GM18873 (cell line): ENCODE data around the gene ZNF358.
"Not testable (repeated sequence)": the region's sequence is repeated elsewhere in the genome, so short reads cannot be mapped to it uniquely, and the experiment has no call there.

Experiments used
- ATAC-seq: cut with Tn5 transposase; IDR thresholded peaks from one replicate; pipeline ENCODE4 v1.9.1; 2021; ENCODE audit warnings: mild to moderate bottlenecking, moderate library complexity, moderate number of reproducible peaks; ENCODE audit not compliant: unreplicated experiment, low FRiP score

The ZNF358 gene

DNA sequence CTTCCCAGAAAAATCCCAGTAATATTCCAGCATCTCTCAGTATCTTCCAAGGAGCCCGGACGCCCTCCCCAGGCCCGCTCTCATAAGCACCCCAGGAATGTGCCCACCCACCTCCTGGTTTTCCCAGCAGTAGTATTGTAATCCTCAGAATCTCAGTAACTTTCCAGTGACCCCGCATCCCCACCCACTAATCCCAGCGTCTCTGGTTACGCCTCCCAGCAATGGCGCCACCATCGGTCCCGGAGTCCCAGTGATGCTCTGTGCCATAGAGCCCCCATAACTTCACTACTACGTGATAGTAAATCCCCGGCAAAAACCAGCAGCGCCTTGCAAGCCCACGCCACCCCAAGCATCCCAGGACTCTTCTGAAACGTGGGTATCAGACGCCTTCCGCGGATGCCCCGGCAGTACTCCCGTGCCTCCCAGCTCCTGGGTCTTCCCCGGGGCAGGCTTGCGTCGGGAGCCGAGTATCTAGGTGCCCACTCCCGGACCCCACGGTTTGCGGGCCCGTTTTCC, 18.7 kb downstream of the ZNF358 start:
- no peak for ATAC-seq

GRCh38 chr19:7535047-7535997, 19.4 kb downstream of the ZNF358 start, which contains the start of gene PNPLA6:
Gene PNPLA6 (plus strand): TSS chr19:7535717. CDS start chr19:7535789, 72 bp downstream.
- peak; percentile 65 for ATAC-seq

DNA sequence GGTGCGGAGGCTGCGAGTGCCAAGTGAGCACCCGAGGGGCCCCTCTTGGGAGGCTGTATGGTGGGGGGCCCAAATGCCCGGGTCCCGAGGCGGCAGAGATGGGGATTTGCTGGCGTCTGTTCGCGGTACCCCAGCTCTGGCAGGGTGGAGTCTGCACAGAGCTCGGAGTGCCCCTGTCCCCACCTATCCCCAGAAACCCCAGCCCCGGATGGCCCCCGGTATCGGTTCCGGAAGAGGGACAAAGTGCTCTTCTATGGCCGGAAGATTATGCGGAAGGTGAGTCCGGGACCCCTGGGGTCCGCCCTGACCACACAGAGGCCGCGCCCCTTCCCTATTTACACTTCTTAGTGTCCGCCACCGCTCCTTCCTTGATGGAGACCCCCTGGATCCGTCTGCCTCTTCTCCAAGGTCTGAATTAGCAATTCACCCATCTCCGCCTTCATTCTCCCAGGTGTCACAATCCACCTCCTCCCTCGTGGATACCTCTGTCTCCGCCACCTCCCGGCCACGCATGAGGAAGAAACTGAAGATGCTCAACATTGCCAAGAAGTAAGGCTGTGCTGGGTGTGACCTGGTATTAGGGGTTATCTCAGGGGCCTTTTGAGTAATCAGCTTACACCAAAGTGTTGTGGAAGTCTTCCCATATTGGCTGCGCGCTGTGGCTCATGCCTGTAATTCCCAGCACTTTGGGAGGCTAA, 20.2 kb downstream of the ZNF358 start:
- no peak for ATAC-seq

- not testable (repeated sequence) for ATAC-seq
These were observed 23.1 kb downstream of the ZNF358 start for GRCh38 chr19:7538990-7539389.

- no peak for ATAC-seq
These were observed 24.0 kb downstream of the ZNF358 start for GRCh38 chr19:7539827-7540425.

DNA sequence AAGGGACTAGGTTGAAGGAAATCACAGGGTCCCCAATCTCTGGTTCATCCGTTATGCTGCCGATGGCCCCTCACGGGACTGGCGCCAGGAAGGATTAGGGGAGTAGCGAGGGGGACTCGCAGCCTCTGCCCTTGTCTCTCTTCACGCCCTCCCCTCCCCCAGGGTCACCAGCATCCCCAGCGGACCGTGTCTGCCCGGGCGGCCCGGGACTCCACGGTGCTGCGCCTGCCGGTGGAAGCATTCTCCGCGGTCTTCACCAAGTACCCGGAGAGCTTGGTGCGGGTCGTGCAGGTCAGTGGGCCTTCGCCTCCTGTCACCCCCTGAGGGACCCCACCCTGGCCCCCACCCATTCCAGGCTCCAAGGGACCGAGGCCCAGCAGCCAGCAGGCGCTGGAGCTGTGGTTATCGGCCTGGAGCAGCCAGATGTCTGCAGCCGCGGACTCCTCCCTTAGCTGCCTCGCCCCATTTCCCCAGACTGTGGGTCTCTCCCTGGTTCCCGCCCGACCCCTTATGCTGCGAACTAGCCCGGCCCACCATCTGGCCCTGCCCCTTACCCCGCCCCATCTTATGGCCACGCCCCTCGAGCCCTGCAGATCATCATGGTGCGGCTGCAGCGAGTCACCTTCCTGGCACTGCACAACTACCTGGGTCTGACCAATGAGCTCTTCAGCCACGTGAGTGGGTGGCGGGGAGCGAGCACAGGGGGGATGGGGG, 25.0 kb downstream of the ZNF358 start:
- ATAC-seq: no peak

- no peak for ATAC-seq
These were observed 25.5 kb downstream of the ZNF358 start for GRCh38 chr19:7541475-7541824.

- ATAC-seq: no peak
These were observed 26.0 kb downstream of the ZNF358 start for GRCh38 chr19:7541828-7542443.

GRCh38 chr19:7542556-7543348, 26.8 kb downstream of the ZNF358 start:
- ATAC-seq: no peak

DNA sequence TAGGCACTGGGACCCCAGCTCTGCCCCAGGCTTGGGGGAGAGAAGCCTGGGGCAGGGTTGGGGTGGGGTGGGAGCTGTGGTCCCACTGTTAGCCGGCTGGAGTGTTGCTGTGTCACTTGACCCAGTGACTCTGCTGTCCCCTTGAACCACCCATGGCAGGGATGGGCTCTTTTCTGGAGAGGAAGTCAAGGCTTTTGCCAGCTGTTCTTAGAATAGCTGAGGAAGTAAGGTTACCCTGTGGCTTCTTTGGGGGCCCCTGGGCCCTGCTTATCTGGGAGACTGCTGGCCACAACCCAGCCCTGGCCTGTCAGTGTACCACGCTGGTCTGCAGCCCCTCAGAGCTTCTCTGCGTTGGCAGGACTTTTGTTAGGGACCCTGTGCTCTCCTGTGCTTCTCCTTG, 28.7 kb downstream of the ZNF358 start:
- ATAC-seq: no peak

GRCh38 chr19:7545300-7545699, 29.4 kb downstream of the ZNF358 start:
- ATAC-seq: no peak

- ATAC-seq: no peak
These were observed 30.0 kb downstream of the ZNF358 start for GRCh38 chr19:7545904-7546303.

DNA sequence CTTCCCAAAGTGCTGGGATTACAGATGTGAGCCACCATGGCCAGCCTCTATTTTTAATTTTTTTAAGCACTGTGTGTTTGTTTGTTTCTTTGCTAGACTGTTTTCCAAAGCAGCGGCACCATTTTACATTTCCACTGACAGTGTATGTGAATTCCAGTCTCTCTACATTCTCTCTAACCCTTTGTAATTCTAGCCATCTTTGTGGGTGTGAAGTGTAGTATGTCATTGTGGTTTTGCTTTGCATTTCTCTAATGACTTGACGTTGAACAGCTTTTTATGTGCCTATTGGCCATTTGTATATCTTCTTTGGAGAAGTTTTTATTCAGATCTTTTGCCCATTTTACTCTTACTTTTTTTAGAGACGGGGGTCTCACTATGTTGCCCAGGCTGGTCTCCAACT, 31.3 kb downstream of the ZNF358 start:
- no peak for ATAC-seq

DNA sequence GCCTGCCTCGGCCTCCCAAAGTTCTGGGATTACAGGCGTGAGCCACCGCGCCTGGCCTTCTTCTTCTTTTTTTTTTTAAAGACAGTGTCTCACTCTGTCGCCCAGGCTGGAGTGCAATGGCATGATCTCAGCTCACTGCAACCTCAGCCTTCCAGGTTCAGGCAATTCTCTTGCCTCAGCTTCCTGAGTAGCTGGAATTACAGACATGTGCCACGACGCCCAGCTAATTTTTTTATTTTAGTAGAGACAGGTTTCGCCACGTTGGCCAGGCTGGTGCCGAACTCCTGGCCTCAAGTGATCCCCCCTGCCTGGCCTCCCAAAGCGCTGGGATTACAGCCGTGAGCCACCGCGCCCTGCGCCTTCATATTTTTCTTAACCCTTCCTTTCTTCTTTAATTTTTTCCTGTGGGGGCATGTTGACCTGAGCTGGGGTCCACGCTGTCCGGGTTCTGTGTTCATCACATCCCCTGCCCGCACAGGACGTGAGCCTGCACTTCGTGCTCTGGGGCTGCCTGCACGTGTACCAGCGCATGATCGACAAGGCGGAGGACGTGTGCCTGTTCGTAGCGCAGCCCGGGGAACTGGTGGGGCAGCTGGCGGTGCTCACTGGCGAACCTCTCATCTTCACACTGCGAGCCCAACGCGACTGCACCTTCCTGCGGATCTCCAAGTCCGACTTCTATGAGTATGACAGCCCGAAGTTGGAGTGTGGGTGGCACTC, 33.7 kb downstream of the ZNF358 start:
- ATAC-seq: no peak

- ATAC-seq: no peak
These were observed 34.4 kb downstream of the ZNF358 start for GRCh38 chr19:7550169-7550770.

- ATAC-seq: no peak
These were observed 35.3 kb downstream of the ZNF358 start for GRCh38 chr19:7550987-7551761.

DNA sequence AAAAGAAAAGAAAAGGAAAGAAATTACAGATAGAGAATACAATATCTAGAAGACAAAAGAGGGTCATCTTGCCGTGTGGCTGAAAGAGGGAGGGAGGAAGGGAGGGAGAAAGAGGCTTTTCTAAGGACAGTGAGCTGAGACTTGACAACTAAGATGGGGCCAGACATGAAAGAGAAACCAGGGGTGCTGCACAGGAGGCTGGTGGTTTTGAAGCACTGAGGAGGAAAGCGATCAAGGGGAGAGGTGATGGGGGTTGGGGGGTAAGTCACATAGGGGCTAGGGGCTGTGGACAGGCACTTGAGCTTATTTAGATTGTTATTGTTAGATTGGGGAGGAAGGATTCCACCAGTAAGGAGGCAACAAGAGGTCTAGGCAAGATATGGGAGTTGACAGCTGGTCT, 36.9 kb downstream of the ZNF358 start:
- ATAC-seq: no peak
